Erythroblast (primary cell): ENCODE results near the gene KRT78.

Experiments
- GATA1 ChIP-seq: IDR thresholded peaks from 2 replicates; pipeline ENCODE4 v1.6.1; 2011; ENCODE audit warnings: low read depth, mild to moderate bottlenecking, control low read depth, low read length, moderate library complexity
- POLR2A ChIP-seq: IDR thresholded peaks from 2 replicates; pipeline ENCODE4 v1.6.1; 2011; ENCODE audit warnings: mild to moderate bottlenecking, low read length

GRCh38 chr12:52837781-52838608 lies 10.8 kb downstream of the KRT78 start:
- TF ChIP-seq POLR2A: no peak
- no peak for TF ChIP-seq GATA1
